GM21529 (cell line): ENCODE measurements around the gene HS6ST1.
"Not testable (repeated sequence)": the region's sequence is repeated elsewhere in the genome, so short reads cannot be mapped to it uniquely, and the experiment has no call there.

Source experiments
- ATAC-seq: cut with Tn5 transposase; IDR thresholded peaks from one replicate; pipeline ENCODE4 v1.9.1; 2021; ENCODE audit not compliant: unreplicated experiment

HS6ST1 gene

DNA sequence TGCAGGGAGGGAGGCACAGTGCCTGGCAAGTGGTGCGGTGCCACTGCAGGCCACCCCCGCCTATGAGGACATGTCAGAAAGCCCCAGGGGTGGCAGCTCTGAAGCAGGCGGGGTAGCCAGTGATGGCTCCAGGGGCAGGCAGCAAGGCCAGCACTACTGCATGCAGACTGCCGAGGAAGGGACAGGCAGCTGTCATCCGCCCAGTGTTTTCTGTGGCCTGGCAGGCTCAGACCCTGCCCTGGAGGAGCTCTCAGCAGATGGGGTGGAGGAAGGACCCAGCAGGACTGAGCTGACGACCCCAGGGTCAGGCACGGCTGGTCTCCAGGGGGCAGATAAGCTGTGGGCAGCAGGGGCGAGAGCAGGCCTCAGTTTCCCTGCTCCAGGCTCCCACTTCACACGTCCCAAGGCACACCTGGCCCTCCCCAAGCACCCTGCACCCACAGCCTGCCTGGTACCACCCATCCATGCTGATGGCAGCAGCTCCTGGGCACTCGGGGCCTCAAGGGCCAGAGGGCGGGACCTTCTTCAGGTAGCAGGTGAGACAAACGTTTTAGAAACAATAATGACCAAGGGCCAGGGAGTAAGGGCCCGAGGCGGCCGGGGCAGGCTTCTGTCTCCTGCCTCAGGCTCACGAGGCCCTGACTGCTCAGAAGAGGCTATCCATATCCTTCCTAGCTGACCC lies 48.5 kb downstream of the HS6ST1 start:
- no peak for ATAC-seq

DNA sequence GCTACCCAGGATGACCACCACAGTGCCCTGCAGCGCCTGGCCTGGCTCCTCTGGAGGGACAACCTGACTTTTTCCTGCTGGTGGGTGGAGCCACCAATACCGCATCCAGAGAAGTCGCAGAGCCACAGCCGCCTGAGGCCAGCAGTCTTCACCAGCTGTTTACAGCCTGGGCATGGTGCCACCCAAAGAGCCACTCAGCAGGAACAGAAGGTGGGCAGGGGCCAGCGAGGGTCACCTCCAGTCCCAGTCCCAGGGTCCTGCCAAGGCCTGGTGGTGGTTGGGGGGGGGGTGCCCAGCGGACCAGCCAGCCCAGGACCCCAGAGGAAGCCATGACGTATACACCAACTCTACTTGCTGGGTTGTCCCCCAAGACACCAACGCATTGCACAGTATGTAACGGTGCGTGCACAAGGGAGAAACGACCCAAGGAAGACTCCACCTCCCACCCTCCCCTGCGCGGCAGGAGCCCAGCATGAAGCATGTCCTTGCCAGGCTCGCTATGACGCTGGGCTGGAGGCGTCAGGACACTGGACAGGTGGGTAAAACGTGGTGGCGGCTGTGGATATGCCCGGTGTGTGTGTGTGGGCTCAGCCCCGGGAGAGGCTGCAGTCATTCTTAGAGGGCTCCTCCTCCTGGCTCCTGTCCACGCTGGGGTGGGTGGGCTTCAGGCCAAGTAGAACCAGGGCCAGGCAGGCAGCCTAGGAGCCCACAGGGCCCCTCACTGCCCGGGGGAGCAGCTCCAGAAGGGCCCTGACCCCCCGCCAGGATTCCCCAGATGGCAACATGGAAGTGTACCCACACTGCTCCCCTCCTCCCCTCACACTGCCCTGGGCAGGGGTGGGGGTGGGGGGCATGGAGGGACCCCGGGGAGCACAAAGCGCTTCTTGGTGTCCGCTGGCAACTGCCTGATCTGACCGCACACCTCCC lies 49.3 kb downstream of the HS6ST1 start:
- ATAC-seq: no peak

DNA sequence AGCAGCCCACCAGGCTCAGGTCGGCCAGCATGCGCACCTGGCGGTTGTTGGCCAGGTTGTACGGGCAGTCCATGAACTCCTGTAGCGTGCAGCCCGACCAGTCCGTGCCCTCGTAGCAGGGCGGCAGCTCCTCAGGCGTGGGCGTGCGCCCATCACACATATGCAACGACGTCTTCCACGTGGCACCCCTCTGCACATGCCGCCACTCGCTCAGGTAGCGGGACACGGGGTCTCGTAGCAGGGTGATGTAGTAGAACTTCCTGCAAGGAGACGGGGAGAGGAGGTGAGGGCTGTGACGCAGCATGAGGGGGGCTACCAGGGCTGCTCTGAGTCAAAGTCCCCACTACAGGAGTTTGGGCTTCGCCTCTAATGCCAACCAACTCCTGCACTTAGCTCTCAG lies 50.1 kb downstream of the HS6ST1 start:
- ATAC-seq: not testable (repeated sequence)

DNA sequence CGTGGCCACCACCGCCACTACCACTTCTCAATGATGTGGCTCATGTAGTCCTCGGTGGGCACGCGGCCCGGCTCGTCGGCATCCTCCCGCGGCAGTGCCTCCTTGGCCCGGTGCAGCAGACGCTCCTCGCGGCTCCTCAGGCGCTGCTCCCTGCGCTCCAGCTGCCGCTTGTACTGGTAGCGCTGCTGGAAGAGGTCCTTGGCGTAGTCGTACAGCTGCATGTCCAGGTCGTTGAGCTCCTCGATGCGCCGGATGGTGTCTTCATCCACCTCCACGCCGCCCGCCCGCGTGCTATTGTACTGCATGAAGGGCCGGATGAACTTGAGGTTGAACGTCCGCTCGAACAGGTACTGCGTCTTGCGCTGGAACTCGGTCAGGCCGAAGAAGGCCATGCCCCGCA lies 50.5 kb downstream of the HS6ST1 start:
- not testable (repeated sequence) for ATAC-seq

DNA sequence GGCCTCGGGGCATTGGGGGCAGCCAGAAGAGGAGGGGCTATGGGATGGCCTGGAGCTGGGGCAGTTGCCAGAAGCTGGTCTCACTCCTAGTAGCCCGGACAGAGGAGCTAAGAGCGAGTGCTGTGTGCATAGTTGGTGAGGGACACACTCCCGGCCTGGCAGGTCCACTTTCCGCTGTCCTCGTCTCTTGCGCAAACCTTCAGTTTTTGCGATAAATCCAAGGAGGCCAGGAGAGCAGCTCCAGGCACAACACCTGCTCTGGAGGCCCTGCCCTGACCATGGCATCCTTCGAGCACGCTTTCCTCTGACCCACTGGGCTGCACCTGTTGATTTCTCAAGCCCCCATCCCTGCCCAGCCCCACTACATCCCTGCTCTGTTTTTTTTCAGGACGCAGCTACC lies 51.0 kb downstream of the HS6ST1 start:
- ATAC-seq: not testable (repeated sequence)

DNA sequence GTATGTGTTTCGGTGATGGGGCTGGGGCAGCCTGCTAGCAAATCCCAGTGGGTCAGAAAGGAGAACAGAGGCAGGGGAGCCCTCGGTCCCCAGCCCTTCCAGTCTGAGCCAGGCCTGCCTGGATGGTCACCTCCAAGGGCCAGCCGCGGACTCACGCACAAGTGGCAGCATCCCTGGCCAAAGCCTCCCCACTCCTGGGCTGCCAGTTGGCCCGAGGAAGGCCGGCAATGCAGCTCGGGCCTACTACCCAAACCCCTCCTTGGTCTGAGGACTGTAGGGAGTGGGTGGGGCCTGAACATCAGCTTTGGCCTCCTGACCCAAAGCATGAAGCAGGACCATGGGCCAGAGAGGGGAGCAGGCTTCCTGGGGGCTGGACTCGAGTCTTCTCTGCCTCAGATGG lies 51.5 kb downstream of the HS6ST1 start:
- not testable (repeated sequence) for ATAC-seq

DNA sequence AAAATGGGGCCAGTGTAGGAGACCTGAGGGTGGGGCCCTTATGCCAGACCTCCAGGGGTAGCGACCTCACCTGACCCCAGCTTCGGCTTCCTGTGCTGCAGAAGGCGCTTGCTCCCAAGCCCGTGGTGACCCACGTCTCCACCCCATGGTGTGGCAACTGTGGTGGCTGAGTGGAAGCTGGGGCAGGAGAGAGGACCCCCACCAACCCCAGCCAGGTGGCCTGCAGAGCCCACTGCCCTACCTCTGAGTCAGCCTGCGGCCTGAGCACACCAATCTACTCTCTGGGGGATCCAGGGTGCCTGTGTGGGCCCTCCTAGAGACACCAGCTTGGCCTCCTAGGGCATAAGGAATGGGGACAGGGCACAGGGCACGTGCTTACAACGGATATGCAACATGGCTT lies 52.2 kb downstream of the HS6ST1 start:
- not testable (repeated sequence) for ATAC-seq

DNA sequence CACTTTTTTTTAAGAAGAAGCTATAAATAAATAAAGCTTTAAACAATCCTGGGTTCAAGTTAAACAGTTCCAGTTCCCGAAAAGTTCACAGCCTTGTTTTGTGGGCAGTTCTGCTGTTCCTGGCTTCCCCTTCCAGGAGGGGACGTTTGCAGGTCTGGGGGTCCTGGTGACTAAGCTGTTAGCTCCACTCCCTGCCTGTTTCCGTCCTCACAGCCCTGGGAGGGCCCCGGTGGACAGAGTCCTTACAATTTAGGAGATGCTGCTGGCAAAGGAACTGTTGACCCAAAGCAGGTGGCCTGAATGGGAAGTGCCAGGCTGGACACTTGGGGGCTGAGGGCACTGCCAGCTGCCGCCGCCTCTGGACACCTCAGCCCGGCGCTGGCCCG lies 53.1 kb downstream of the HS6ST1 start:
- not testable (repeated sequence) for ATAC-seq

DNA sequence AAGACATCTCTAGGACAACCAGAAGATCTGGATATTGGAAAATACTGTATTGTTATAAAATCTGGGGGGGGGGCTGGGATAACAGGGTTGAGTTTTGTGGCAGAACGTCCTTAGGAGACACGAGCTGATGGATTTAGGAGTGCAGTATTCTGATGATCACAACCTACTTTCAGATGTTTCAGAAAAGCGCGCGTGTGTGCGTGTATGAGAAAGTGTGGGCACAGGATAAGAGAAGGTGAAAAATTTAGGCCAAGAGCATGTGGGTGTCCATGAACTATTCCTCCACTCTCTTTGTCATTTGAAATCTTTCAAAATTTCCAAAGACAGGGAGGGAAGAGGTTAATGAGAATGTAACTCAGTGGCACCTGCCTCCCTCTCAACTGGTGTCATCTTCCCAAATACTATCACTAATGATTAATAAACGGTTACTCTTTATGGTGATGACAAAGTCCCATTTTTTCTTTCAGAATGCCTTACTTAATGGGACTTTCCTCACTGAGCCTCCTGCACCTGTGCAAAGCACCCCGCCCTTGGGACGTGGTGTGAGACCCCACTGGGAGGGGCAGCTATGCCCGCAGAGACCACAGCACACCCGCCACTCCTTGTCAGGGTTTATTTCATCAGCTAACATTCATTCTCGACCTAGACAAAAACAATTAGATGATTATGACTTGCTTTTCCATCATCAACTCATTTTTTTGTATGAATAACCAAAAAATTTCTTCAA lies 53.6 kb downstream of the HS6ST1 start:
- ATAC-seq: no peak

DNA sequence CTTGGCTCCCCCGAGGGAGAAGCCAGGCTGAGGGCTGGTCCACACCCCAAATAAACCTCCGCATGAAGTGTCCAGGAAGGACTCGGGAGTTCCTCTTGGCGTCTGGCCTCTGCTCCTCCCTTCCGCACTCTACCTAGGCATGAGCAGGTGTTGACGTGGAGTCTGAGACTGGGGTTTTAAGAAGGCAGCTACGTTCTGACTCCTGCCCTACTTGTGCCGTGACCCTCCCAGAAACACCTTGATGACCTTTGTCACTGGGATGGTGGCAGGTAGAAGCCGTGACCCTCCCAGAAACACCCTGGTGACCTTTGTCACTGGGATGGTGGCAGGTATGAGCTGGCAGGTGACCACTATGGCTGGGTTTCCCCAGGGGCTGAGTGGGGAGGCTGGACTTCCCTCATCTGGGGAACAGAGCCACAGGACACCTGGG lies 54.8 kb downstream of the HS6ST1 start:
- no peak for ATAC-seq

DNA sequence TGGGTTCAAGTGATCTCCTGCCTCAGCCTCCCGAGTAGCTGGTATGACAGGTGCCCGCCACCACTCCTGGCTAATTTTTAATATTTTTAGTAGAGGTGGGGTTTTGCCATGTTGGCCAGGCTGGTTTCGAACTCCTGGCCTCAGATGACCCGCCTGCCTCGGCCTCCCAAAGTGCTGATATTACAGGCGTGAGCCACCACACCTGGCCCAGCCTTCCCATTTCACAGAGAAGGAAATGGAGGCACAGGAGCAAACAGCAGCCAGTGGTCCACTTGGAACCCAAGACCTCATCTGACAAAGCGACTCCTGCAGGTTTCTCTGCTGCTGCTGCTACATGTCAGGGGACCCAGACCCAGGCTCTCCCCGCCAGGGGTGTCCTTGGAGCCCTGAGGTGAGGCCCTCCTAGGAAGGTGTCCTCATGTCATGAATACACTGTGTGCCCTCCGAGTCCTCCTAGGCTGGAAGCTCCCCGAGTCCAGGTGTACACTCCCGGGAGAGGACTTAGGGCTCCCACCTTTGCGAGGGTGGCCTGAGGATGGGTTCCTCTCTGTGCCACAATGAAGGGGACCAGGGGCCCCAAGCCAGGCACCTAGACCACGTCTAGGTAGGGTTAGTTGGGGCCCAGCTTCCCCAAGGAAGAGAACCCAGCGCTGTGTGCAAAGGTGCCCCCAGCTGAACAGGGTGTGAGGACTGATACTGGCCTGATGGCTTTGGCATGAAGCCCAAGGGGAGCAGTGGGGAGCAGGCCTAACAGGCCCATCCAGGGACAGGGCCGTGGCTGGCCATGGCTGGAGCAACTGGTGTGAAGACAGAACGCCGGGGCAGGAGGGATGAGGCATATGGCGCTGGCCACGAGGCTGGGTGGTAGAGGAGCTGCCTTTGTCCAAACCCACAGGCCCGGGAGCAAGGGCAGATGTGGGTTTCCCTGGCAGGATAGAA lies 56.1 kb downstream of the HS6ST1 start:
- no peak for ATAC-seq

DNA sequence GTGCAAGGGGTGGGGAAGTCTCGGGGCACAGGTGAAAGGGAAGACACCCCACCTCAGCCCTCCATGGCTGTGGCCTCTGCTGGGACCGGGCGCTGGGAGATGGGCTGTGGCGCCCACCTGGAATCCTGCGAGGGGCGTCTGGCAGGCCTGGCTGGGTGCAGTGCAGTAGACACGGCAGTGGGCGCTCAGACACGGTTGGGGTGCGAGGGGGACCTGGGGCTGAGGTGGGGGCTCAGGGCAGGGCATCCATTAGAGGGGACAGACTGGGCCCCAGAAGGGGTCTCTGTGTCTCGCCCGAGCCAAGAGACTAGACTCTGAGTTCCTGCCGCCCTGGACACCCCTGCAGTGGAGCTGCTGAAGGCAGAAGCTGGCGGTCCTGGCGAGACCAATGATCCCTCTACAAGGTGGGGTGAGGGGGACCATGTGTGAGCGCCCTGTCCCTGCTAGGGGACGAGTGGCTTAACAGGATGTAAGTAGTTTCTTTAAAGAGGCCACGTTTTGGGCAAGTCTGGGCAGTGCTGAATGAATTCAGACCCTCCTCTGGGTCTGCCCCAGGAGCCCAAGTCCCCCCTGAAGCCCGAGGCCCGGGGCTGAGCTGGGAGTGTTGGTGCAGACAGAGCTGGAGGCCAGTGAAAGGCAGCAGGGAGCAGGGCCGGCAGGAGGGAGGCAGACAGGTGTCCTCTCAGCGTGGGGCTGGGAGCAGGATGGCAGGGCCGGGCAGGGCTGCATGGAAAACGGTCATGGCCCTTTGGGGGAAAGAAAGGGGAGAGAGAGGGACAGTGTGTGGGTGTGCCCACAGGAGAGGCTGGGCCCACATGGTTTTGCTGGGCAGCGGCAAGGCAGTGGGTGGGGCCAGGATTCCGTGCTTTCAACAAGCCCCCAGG lies 57.2 kb downstream of the HS6ST1 start:
- no peak for ATAC-seq

DNA sequence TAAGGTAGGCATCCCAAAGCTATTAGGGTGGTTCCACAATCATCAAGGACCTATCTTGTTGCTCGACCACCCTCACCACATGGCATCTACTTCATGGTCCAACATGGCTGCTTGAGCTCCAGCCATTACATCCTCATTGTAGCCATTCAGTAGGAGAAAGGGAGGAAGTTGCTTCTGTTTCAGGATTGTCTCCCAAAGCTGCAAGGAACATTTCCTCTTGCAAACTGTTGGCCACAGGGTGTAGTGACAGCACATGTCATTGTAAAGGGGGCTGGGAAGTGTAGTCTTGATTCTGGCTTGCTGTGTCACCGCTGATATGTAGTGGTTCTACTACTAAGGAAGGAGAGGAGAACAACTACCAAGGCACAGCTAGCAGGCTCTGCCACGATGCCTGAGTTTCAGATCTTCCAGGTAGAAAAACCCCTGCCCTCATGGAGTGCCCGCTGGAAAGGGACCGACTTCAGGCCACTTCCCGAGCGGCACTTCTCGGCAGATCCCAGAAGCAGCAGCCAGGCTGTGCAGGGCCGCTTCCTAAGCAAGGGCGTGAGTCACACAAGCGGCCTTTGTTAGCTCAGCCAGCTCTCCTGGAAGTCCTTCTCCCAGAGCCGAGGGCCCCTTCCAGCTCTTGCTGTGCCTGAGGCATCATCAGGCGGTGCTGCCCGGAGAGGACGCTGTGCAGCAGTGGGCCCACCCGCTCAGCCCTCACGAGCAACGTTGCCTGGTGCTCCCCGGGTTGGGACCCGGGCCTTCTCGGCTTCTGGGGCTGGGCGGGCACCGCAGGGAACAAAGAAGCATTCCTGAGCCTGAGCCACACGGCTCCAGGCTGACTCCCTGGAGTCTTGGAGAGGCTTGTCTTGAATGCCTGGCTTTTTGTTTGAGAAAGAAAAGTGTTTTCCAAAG lies 58.2 kb downstream of the HS6ST1 start:
- ATAC-seq: no peak

DNA sequence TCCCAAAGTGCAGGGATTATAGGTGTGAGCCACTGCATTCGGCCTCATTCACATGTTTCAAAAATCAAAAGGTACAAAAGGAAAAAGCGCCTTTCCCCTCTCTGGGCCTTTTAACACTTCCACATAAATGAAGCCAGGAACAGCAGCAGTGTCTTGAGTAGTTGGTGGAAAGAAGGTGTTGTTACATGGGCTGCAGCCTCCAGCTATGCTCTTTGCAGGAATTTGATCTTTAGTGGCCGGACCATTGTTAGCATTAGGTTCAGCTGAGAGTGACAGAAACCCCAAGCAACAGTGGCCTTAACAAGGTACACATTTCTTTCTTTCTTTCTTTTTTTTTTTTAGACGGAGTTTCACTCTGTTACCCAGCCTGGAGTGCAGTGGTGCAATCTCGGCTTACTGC lies 59.1 kb downstream of the HS6ST1 start:
- no peak for ATAC-seq

DNA sequence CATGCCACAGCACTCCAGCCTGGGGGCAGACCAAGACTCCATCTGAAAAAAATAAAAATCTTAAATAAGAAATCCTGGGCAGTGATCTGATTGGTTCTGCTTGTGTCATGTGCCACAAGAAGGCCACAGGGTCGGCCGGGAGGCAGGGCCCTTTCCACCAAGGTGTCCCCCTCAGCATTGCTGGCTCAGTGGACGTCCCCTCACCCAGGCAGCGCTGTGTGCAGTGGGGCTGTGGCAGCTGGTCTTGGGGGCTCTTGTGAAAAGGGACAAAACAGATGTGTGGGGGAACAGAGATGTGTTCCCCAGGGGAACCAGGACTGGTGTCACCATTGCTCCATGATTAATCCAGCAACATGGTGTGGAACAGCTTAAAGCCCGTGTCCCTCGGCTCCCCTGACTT lies 60.5 kb downstream of the HS6ST1 start:
- no peak for ATAC-seq

DNA sequence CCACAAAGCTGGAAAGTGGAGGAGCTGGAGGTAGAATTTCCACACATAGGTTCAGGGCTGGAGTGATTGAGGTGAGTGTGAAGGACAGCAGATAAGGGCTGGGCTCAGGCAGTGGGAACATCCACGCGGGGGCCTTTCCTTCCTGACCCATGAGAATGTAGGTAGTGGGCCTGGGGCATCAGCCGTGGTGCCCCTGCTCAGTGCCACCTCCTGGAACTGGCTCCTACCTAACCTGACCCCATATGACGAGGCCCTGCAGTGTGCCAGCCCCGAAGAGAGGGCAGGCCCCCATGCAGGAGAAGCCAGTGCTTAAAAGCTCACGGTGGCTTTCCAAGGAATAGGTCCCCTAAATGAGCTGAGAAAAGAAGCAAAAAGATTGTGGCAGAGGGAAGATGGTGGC lies 66.2 kb downstream of the HS6ST1 start:
- no peak for ATAC-seq

DNA sequence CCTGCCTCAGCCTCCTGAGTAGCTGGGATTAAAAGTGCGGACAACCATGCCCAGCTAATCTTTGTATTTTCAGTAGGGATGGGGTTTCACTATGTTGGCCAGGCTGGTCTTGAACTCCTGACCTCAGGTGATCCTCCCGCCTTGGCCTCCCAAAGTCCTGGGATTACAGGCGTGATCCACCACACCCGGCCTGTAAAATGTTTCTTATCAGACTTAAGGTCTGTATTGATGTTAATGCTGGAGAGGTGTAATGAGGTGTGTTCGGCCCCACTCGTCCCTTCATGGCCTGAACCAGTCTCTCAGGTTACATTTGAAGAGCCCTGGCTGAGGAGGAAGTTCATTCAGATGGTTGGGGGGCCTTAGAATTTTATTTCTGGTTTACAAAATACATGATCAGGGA lies 66.6 kb downstream of the HS6ST1 start:
- ATAC-seq: not testable (repeated sequence)

DNA sequence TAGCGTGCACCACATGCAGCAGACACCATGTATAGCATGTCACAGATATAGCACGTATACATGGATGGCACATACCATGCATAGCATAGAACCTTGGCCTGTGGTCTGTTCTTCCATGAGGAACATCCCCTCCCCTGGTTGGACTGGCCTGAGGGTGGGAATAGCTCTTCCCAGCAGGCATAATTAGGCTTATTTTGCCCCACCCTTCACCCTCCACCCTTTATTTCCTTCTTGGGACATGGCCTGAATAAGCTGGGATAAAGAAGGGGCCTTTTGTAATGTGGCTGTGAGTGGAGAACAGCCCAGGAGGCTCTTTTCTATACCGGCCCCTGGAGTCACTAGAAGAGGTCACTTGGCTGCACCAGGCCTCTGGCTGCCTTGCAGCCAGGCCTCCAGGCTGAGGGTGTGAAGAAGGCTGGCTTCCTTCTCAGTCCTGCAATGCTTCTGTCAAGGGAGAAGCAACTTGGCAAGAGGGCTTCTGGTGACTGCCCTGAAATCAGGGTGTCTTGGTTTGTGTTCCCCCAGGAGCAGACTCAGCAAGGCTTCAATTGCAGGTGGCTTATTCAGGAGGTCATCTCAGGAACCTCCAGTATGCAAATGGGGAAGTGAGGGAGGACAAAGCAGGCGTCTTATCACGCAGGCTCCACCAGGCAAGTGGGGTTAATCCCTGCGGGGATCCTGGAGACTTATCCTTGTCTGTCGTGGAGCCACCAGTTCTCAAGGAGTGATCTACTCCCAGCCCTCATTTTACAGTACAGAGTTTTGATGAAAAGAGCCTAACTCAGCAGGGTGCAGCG lies 68.2 kb downstream of the HS6ST1 start:
- ATAC-seq: no peak
